Head of caudate nucleus (tissue), 42 donors: ENCODE measurements around the gene RAD17.
"Not testable (repeated sequence)": the region's sequence is repeated elsewhere in the genome, so short reads cannot be mapped to it uniquely, and the experiment has no call there.

Experiments
- DNase-seq, 42 donors: peaks; one replicate each; pipeline versions ENCODE4 v3.0.0 to v3.0.0-alpha.2; 2020 to 2021; ENCODE audit warnings: mixed read lengths in 7 of 42
- intact Hi-C: fragments of 100-400 bp; cut with DNase I; formaldehyde crosslinking; loops from one replicate; pipeline ENCODE4 v1.15.0; 2022

Gene RAD17

DNA sequence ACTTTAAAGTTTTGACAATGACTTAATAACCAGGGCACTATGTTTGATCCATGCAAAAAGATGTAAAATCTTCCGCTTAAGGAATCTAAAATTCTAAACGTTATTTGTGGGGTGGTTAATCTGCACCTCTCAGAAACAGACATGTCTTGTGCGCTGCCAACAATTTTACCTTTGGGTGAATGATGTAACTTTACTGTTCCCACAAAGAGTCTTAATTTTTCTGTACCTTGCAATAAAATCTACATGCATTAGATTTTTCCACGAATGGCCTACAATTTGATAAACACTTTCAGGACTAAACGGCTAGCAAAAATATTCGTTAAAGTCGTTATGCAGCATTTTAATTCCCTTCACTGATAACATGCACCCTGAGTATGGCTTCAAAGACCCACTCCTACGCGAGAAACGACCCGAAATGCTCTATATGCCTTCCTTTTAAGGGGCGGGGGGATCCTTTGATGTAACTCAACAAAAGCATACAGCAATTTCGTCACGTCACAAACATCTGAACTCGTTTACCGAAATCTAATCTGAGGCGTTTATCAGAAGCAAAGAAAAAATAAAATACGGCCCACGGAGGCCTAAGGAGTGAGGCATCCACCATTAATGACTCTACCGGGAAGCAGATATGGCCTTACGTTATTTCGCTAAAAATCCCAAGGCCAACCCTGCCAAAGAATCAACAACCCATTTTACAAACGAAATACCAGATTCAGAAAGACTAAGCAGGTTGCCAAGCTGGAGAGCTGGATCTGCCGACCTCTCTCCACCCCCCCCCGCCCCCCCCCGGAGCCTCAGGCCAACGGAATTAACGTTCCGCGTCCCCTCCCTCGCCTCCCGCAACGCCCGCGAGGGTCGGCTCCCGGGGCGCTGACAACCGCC is 919 bp upstream of the RAD17 start:
- DNase-seq = peak in 2 of 42 donors; percentile 1 to 6
- intact Hi-C loops = loop anchor here (5.0 to 10.0 kb wide), 2 partner anchors 131 to 274 kb away; partner anchors contain the start of gene SLC30A5

DNA sequence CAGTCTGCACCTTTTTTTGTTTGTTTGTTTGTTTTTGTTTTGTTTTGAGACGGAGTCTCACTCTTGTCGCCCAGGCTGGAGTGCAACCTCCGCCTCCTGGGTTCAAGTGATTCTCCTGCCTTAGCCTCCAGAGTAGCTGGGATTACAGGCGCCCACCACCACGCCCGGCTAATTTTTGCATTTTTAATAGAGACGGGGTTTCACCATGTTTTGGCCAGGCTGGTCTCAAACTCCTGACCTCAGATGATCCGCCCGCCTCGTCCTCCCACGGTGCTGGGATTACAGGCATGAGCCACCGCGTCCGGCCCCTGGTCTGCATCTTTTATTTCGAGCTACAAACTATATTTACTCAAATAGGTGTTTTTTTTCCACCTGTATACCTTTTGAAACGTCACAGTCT is 717 bp downstream of the RAD17 start:
- intact Hi-C loops, DNase-seq: not testable (repeated sequence)

GRCh38 chr5:69372394-69372793 is 2.8 kb downstream of the RAD17 start:
- no peak for DNase-seq
- intact Hi-C loops = no loop called here

GRCh38 chr5:69374911-69375446 is 5.4 kb downstream of the RAD17 start:
- no peak for DNase-seq
- intact Hi-C loops = no loop called here

DNA sequence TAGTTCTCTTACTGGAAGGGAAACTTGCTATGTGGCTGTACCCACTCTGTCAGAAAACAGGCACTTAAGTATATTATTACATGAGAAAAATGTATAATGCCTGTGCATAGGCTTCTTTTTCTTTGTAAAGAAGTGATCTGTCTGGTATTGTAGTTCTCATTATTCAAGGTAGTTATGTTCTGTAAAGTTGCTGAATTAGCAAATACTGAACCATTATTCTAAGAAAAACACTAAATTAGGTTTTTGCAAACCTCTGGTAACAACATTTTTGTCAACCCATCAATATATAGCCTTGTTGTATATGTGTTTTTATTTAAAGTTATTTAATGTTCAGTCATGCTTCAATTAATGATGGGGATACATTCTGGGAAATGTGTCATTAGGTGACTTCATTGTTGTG is 8.8 kb downstream of the RAD17 start:
- no peak for DNase-seq
- intact Hi-C loops = no loop called here

GRCh38 chr5:69404659-69405330 is 35.2 kb downstream of the RAD17 start:
- intact Hi-C loops = no loop called here

GRCh38 chr5:69414885-69415583 is 45.4 kb downstream of the RAD17 start, which contains the start of gene MARVELD2:
Gene MARVELD2 (plus strand): TSS chr5:69415116. CDS start chr5:69419386, 4,270 bp downstream.
- intact Hi-C loops = no loop called here
- DNase-seq = peak; percentile 7 to 75 (median 42)

More at GRCh38 chr5:69404659-69405330, 35.2 kb downstream of the RAD17 start:
- no peak for DNase-seq

- DNase-seq = peak in 1 of 42 donors; percentile 3
- intact Hi-C loops = no loop called here
Observed at GRCh38 chr5:69415584-69415958, 46.0 kb downstream of the RAD17 start.

DNA sequence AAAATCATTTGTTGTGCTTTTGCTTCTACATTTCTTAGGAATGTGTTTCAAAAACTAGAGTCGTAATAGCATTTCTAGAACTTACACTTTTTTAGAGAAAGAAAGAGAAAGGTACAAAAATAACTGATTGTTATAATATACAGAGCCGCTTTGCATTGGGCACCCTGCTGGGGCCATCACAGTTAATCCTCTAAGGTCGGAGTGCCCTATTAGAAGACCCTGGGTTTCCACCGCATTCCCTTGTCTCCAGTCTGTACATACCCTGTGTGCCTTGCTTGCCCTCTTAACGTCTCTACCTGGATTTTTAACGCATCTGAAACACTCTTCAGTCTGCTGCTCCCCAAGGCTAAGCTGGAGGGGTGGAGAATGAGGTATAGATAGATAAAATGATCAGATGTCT is 46.6 kb downstream of the RAD17 start:
- intact Hi-C loops = no loop called here
- no peak for DNase-seq

GRCh38 chr5:69416699-69417098 is 47.1 kb downstream of the RAD17 start:
- no peak for DNase-seq
- intact Hi-C loops = no loop called here

DNA sequence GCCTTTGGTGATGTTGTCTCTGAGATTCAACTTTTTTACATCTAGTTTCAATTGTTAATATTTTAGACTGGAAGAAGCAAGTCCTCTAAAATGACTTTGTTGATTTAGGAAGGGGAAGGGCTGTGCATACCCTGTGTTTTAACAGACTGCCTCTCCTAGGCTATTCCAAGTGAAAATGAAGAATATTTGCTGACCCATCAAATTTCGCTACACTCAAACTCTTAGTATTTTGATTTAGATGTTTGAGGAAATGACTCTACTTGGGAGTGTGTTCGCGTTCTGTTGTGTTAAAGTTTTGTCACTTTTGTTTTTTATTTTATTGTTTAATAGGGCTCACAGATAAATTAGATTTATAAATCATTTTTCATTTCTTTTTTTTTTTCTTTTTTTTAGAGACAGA is 48.9 kb downstream of the RAD17 start:
- intact Hi-C loops = no loop called here
- DNase-seq = no peak

- intact Hi-C loops = no loop called here
- no peak for DNase-seq
Observed at GRCh38 chr5:69431424-69432303, 62.0 kb downstream of the RAD17 start.

DNA sequence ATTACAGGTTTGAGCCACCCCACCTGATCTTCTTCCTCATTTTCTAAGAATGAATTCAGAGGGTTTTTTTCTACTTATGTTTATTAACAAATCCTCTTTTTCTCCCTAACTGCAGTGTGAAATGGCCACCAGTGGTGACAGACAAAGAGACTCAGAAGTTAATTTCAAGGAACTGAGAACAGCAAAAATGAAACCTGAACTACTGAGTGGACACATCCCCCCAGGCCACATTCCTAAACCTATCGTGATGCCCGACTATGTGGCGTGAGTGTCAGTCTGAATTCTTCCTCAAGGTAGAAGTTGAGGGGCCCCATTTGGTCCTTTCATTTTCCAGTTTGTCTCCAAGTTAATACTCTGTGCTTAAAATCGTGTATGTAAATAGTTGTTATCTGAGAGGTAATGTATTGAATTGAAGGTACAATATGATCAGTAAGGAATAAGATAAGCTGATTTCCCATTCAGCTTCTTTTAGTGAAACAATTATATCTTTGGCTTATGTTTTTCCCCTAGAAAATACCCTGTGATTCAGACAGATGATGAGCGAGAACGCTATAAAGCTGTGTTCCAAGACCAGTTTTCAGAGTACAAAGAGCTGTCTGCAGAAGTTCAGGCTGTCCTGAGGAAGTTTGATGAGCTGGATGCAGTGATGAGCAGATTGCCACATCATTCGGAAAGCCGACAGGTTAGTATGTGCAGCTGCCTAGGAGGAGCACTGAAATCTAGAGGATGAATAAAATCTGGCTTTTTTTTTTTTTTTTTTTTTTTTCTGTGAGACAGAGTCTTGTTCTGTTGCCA is 63.0 kb downstream of the RAD17 start:
- intact Hi-C loops = no loop called here

DNA sequence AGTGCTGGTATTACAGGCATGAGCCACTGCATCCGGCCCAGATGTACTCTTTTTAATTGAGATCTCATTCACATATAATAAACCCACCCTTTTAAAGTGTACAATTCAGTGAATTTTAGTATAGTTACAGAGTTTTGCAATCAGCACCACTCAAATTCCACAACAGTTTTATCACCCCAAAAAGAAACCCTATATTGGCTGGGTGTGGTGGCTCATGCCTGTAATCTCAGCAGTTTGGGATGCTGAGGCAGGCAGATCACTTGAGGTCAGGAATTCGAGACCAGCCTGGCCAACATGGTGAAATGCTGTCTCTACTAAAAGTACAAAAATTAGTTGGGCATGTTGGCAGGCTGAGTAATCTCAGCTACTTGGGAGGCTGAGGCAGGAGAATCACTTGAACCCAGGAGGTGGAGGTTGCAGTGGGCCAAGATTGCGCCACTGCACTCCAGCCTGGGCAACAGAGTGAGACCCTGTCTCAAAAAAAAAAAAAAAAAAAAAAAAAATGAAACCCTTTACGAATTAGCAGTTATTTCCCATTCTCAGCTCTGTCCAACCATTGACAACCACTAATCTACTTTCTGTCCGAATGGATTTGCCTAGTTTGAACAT is 65.8 kb downstream of the RAD17 start:
- intact Hi-C loops, DNase-seq: not testable (repeated sequence)

More for the DNA sequence above, 63.0 kb downstream of the RAD17 start:
- no peak for DNase-seq

- no peak for DNase-seq
- intact Hi-C loops = no loop called here
Observed at GRCh38 chr5:69444127-69444754, 74.6 kb downstream of the RAD17 start.

GRCh38 chr5:69449511-69449910 is 79.9 kb downstream of the RAD17 start:
- intact Hi-C loops = no loop called here
- peak in 1 of 42 donors; percentile 5 for DNase-seq

DNA sequence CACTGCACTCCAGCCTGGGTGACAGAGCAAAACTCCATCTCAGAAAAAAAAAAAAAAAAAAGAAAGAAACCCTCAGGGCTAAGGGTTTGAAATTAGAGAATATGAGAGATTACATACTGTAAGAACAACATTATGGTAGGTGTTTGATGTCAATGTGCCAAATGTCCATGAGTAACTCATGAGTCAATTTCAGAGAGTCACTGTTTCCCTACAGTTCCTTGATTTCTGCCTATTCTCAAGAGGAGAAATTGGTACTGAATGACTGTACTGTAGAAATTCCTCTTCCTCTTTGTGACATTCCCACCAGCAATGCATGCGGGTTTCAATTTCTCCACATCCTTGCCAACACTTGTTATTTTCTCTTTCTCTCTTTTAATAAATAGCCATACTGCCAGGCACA is 80.5 kb downstream of the RAD17 start:
- DNase-seq = no peak
- intact Hi-C loops = no loop called here
